HG03280 (cell line): ENCODE measurements around the gene CLRN1.

Experiments
- ATAC-seq: cut with Tn5 transposase; IDR thresholded peaks from one replicate; pipeline ENCODE4 v1.9.1; 2021; ENCODE audit warnings: mild to moderate bottlenecking, moderate library complexity; ENCODE audit not compliant: unreplicated experiment

CLRN1 gene

DNA sequence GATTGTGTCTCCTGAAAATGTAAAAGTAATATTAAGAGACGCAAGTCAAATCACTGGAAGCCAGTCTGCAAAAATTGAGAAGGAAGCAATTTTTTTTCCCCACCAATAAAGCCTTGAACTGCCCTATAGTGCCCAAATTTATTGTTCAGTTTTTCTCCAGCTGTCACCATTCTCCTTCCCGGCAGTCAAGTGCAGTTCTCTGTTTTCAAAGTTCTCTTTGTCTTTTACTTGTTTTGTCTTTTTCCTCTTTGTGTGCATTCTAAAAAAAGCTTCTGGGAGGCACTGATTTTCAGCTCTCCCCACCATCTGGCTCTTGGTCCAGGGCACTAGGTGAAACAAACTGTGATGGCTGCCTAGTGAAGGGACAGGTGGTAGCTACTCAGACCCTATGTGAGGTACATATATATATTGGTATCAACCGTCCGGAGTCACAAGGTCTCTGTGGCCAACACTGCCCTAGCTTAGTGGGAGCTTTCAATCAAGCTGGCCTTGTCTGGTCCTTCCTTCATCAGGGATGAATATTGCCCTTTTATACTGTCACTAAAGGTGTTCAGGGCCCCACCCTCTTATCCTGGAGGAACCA lies 6.1 kb upstream of the CLRN1 start:
- ATAC-seq, result no peak

DNA sequence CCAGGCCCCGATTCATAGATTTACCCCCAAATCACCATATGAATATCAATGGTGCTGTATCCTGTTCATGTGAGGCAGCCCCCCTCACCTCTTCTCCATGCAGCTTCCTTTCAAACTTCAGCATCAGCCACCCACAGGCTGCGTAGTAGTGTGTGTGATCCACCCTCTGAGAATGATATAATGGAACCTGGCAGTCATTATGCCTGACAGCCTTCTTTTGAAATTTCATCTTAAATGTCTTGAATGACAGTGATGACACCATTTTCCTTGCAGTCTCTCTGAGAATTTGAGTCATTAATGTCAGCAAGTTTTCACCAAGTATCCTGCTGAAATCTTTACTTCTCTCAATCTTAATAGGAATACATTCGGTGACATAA lies 3.5 kb upstream of the CLRN1 start:
- no peak for ATAC-seq

DNA sequence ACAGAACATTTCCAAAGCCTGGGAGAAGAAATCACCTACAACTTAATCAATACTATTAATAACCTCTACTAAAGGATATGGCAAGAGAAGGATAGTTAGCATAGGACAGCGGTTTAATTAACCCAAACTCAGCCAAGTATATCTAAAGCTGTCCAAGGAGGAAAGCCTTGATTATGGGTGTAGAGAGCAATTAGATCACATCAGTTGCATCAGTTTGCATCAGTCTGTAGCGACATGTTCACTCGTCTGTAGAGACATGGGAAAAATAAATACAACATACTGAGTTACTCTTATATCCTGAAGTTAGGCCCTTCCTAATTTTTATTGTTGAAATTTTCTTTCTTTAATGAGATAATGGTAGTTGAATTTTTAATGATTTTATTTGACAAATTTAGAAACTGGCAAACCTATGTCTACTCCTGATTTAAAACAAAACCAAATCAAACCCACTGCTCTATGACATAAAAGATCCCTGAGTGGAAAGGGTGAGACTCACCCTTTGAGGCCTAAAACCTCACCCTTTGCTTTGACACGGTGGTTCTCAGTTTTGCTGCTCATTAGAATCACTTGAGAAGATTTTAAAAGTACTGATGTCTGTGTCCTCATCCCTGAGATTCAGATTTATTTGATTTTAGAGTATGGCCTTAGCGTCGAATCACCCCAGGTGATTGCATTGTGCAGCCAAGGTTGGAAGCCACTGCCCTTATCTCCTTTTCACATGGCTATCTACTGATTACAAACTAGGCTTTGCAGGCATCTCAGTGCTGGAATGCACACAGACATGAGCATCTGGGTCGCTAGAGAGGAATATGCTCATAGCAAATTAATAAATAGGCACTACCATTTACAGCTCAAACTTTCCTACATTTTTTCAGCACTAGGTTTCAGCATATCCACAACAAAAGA lies 2.8 kb upstream of the CLRN1 start:
- no peak for ATAC-seq

DNA sequence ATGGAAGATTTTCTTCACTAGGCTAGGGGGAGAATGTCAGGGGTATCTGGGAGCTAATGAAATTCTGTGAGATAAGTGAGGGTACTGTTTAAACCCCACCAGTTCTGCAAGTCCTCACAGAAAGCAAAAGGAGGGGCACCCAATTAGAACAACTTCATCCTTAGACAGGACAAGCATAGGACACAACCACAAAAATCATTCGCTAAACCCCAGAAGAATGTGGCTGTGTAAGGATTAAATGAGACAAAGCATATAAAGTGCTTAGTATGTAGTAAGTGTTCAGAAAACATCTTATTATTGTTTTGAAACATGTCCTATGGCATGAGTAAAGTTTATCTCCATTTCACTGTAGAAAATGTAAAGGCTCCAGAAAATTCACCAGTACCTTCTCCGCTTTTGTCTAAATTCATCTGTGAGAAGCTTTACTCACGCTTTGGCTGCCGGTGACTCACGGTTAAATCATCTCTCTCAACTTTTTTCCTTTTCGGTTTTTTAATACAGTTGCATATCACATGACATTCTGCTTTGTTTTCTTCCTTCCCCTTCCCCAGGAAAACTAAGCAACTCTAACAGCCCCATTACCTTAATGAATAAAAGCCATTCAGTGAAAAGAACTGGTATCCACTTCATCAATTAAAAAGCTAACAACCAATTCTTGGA lies 1.7 kb downstream of the CLRN1 start:
- ATAC-seq, result no peak

DNA sequence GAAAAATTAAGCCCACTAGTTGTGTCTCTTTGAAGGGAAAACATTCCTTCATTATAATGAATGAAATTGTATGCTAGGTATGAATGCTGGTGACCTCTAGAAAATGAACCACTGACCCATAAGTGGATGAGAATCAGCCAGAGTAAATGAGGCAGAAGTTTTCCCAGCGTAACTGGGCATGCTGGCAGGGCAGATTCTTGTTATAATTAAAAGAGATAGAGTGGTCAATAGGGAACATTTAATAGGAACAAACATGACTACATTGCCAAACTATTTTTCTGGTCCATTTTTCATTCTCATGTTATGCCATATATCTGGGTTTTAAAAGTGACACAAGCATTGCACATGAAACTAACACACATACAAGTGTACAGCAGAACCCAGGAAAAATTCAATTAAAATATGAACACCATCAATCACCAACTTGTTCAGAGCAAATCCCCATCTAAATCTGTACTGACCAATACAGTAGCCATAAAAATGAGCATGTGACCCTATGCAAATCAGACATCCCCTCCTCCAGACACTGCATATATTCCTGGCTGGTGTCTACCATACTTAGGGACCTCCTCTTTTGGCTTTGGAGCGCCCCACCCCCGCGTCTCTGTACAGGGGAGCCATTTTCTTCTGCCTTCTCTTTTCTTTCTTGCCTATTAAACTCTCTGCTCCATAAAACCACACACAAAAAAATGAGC lies 4.0 kb downstream of the CLRN1 start:
- no peak for ATAC-seq

DNA sequence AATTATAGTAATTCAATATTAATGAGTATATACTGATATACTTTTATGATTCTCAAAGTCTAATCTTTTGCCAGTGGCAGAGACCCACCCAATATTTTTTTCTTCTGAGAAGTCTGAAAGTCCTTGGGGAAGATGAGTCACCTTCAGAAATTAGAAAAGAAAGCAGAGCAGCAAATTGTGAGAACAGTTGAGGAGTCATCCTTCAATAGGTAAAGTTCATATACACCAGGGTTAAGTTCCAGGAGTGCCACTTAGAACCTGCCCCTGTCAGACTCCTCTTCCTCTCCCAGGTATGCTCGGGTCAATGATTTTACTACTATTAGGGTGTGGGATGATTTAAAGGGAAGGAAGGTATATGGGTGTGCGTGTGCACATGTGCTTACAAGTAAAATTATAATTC lies 7.1 kb downstream of the CLRN1 start:
- ATAC-seq, result no peak

DNA sequence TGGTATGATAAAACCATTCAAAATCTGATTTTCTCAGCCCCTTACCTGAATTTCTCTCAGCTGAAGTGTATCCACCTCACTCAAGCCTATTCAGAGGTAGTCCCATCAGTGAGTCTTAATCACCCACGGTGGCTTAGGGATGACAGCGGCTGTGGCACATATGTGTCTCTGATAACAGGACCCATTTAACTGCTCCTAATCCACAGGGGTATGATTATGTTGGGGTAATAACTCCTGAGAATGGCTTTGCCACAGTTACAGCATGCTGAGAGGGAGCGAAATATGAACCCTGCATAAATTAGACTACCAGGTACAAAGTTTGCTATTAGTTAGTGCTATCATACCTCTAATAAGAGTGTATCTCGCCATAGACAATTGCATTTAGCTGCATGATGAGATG lies 10.6 kb downstream of the CLRN1 start:
- no peak for ATAC-seq

DNA sequence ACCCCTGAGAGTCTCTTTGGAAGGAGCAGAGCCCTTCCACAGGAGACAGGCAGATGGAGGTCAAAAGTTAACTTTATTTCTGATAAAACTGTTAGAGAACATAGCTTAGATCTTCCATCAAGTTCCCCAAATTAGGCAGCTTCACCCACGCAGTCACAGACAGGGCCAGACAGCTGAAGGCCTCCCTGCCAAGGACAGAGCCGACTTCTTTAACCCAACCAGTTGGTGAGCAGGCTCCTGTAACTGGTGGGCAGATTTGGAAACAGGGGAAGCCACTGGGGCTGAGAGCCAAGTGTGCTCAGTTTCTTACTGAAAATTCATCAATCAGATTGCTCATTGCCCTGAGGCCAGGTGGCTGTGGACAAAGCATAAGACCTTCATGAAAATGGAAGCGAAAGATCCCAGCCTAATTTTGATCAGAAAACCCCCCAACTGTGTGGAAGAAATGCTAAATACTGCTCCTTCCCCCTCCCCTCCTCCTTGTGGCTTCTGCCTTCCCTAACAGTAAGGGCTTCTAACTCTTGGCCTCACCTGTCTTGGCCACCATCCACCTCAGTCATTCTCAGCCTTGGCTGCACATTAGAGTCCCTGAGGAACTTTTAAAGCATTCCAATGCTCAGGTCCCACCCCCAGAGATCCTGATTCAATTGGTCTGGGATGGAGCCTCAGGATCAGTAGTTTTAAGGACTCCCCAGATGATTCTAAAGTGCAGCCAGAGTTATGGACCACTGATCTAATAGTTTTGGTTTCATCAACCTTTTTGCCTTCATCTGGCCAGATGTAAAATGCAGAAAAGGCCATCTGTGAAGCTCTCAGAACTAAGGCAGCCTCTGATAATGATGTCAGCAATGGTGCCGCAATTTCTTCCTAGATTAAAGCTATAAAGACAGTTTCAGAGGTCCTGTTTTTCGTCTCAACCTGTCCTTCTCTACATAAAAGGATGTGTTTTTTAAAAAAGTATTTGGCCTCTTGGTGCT lies 11.5 kb downstream of the CLRN1 start:
- no peak for ATAC-seq

DNA sequence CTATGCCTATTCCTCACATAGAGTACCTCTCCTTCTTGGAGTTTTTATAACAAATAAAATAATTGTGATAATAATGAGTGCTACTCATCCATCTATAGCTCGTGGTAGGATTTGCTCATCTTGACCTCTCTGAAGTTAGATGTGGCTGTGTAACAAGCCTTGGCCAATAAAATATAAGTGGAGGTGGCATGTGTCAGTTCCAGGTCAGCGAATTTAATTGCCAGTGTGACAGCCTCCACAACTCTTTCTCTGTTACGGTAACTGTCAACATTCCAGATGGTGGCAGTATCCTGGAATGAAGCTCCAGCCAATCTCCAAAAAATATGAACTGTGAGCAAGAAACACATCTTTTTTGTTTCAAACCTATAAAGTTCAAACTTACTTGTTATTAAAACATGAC lies 13.8 kb downstream of the CLRN1 start:
- no peak for ATAC-seq

DNA sequence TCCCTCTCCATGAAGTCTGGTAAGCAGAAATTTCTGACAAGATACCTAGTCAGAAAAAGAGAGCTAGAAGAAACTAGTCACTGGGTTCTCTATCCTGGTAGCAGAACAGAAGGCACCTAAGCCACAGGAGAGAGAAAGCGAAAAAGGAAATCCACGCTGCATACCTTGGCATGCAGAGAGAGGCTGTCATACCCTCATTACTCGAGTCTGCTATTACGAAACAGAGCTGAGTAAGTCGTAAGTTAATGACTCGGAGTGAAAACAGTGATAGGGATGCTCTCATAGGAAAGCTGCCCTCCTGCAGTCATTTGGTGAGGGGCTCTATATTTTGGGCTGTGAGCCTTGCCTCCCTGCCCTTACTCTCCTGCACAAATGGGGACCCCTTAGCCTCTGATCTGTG lies 16.2 kb downstream of the CLRN1 start:
- ATAC-seq, result no peak

DNA sequence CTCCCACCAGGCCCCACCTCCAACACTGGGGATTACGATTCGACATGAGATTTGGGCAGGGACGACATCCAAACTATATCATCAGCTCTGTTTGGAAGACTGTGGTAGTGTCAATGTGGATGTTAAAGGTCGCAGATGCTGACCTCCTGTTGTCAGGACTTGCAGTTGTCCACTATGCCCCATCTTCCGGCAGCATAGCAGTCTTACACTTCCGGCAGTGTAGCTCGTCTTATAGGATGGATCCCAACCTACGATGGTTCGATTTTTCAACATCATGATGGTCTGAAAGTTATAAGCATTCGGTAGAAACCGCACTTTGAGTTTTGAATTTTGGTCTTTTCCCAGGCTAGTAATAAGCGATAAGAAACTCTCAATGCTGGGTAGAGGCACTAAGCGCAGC lies 20.6 kb downstream of the CLRN1 start:
- no peak for ATAC-seq

DNA sequence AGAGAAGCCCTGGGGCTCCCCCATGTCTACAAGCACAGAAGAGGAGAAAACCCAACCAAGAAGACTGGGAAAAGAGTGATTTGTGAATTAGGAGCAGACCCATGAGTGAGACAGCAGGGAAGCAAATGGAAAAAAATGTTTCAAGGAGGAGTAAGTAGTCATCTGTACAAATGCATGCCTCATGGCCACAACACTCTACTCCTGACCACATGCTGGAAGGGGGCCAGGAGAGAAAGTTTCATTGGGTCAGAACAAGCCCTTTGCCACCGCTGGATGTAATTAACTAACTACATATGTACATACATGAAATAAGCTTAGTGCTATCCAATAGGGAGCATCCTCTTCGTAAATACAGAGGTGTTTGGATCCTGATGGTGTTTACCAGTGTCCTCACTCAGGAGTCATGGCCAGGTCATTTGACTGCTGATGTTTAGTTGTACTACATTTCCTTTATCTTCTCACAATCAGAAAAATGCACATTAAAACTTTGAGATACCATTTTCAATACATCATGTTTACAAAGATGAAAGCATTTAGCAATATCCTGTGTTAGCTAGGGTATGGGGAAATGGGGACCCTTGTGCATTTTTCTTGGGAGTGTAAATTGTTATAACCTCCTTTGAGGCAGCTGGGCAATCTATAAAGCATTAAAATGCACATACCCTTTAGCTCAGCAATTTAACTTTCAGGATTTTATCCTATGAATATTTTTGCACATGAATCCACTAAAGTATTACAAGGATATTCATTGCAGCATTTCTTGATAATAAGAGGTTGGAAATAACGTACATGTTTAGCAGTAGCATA lies 27.1 kb downstream of the CLRN1 start:
- no peak for ATAC-seq

DNA sequence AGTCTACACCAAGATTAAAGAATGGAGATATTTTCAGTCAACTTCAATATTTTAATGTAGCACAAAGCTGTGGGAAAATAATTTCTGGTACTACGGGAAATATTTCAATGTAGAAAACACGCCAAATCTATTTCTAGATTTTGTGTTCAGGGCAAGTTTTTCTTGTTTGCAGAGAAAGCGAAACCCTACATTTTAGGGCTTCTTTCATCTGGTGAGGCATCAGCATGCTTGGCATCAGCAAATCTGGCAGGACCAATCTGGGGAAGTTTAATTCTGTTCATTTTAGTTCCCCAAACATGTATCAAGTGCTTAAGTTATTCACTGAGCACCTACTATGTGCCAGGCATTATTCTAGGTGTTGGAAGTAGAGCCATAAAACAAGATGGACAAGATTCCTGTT lies 30.3 kb downstream of the CLRN1 start:
- no peak for ATAC-seq

DNA sequence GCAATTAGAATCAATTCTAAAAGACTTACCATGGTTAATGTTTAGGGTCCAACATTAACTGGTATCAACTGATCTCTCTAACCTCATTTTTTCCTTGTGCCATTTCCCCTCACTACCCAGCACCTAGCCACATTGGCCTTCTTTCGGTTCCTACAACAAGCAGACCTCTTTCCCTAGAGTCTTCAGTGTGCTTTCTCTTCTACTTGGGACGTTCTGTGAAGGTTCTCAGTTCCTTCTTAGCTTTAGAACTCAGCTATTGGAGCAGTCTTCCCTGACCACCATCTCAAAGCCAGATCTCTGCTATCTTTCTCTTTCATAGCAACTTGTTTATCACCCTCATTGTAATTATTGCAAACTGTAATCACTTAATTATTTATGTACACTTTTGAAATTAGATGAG lies 35.8 kb downstream of the CLRN1 start:
- no peak for ATAC-seq

DNA sequence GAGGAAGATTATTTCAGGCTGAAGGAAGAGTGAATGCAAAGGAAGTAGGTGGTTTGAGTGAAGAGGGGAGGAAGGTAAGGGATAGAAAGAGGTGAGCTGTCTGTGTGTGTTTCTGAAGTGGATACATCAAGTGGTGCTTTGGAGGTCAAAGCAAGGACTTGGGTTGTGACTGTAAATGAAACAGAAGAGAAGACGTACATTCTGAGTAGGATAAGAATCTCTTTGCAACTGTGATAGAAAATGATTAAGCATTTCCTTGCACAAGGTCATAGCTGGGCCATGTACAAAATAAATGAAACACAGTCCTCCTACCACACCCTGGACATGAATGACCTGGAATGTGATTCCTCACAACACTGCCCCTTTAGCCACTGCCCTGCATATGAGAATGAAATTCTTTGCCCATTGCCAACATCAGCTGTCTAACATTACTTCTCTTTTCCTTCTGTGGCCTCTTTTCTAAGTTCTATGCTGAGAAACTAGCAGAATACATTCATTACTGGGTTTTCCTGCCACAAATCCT lies 39.0 kb downstream of the CLRN1 start:
- ATAC-seq, result no peak

DNA sequence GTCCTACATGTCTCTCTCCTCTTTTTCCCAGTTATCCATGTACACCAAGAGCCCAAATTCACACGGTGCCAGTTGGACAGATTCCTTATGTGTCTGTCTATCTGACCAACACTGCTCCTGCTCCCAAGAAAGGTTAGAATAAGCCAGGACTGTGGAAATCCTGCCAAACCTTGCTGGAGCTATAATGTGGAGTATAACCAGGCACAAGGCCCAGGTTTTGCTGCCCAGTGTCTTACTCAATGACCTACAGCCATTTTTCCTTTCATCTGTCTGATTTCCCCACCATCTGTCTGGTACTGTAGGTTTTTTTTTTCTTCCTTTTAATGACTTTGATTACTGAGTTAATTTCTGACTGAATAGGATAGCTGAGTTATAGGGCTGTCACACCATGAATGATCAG lies 40.8 kb downstream of the CLRN1 start:
- ATAC-seq, result no peak

DNA sequence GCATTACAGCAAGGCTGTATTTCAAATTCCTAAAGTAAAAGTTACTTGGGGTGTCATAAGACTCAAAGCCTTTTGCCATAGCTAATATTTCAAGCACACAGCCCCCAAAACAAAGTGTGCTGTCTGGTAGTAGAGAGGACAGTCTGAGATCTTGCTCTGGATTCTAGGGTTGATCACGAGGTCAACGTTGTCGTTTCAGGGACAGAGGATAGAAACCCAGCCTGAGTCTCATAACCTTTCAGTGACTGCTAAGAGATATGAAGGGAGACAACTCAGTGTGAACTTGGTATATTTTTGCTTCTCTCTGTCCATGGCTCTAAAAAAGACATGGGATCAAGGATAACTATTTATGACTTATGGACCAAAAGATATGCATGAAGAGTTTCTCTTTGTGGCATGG lies 41.7 kb downstream of the CLRN1 start:
- ATAC-seq, result no peak

DNA sequence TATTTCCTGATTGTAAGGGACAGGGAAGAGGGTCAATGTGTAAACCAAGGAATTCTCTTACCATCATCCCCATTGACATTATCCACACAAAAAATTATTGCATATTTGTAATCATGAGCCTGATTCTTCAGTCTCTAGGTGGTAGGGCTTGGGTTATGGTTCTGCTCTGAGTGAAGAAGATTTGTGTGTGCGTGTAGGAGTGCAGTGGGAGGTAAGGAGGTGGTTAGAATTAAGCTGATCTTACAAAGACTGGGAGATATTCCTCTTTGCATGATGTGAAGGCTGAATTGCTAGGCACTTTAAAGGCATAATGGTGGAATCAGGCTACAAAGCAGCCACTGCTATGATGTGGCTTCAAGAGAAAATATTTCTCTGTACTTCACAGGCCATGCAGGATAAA lies 44.3 kb downstream of the CLRN1 start:
- ATAC-seq, result no peak

DNA sequence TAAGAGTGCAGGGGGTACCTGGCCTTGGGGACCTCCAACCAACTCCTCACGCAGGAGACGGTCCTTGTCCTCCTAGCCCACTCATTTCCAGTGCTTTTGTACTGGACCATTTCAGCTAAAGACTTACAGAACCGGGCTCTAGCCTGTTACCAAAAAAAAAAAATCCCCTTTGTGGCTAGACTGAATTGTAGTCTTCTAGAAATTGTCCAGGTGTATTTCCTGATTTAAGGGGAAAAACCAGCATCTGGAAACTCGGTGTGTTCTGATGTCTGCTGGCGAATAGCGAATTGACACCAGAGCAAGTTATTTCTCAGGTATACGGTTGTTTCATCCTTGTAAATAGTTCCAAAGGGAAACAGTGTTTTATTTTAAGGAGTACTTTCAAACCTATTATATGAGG lies 46.2 kb downstream of the CLRN1 start:
- no peak for ATAC-seq
